ENCODE data around the gene CACNA1D.

- TF ChIP-seq, protein P1, sequence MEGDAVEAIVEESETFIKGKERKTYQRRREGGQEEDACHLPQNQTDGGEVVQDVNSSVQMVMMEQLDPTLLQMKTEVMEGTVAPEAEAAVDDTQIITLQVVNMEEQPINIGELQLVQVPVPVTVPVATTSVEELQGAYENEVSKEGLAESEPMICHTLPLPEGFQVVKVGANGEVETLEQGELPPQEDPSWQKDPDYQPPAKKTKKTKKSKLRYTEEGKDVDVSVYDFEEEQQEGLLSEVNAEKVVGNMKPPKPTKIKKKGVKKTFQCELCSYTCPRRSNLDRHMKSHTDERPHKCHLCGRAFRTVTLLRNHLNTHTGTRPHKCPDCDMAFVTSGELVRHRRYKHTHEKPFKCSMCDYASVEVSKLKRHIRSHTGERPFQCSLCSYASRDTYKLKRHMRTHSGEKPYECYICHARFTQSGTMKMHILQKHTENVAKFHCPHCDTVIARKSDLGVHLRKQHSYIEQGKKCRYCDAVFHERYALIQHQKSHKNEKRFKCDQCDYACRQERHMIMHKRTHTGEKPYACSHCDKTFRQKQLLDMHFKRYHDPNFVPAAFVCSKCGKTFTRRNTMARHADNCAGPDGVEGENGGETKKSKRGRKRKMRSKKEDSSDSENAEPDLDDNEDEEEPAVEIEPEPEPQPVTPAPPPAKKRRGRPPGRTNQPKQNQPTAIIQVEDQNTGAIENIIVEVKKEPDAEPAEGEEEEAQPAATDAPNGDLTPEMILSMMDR (IDR thresholded peaks at IDR 0.05), result no peak
- TF ChIP-seq POLR2A (IDR thresholded peaks at IDR 0.05; ENCODE audit: low read depth), result no peak
- no peak for TF ChIP-seq POLR2AphosphoS5 (IDR thresholded peaks at IDR 0.05)
- TF ChIP-seq EP300 (IDR thresholded peaks at IDR 0.05), result no peak
These were observed 202.2 kb downstream of the CACNA1D start for GRCh38 chr3:53696401-53697172.

Data from esophagus muscularis mucosa (tissue), 4 donors.